Endothelial cell of umbilical vein (primary cell): ENCODE results near the gene MTMR3. TPM values are rescaled to one million over a fixed set of nuclear protein-coding genes. Genes with fewer than 3 reads are reported as not detected.

Experiments
- BruUV-seq: library from RNA; stranded (reverse); fragments of 400-500 nt; replicated peaks from 2 replicates; lab custom pipeline; 2021; lab: Mats Ljungman, UMichigan
- CTCF ChIA-PET: fragments of 300-600, 350-600 bp; sonication (Branson Sonifier 250); formaldehyde crosslinking; loops from one replicate; lab custom pipeline; 2021; ENCODE audit warnings: antibody characterized with exemption, inconsistent platforms; lab: Charles Lee
- POLR2A ChIA-PET: fragments of 300-600, 350-600 bp; sonication (Branson Sonifier 250); formaldehyde crosslinking; loops from one replicate; lab custom pipeline; 2021; ENCODE audit warnings: antibody characterized with exemption, inconsistent platforms; lab: Charles Lee
- DNase-seq: peaks from one replicate; pipeline ENCODE4 v3.0.0-alpha.2; 2011; ENCODE audit warnings: low read depth, low spot score
- FAIRE-seq: peaks from 2 replicates; lab custom pipeline; 2011; peaks lifted over from hg19 to GRCh38; lab: Jason Lieb, UNC
- H2AFZ ChIP-seq: 2 replicates; pipeline ENCODE4 v1.6.0; 2012; ENCODE audit warnings: low read depth, low read length, control low read depth, inconsistent platforms
- H3K27ac ChIP-seq: 2 replicates; pipeline ENCODE4 v1.5.1; 2011; ENCODE audit warnings: low read depth, mild to moderate bottlenecking, control low read depth, low read length, moderate library complexity; ENCODE audit not compliant: insufficient read depth
- H3K27me3 ChIP-seq, 2 experiments: 2 replicates each; pipeline versions ENCODE4 v1.6.0 to v1.6.1; 2011; ENCODE audit warnings: low read length in 2 of 2, mixed read lengths in 1 of 2; ENCODE audit not compliant: control insufficient read depth in 2 of 2, insufficient read depth in 2 of 2
- H3K36me3 ChIP-seq, 2 experiments: 2 replicates in 1 of 2; 3 replicates in 1 of 2; pipeline ENCODE4 v1.5.1; 2011; ENCODE audit warnings: low read length in 2 of 2, mild to moderate bottlenecking in 1 of 2, moderate library complexity in 1 of 2; ENCODE audit not compliant: control insufficient read depth in 2 of 2, insufficient read depth in 2 of 2; ENCODE audit errors: extremely low read depth in 1 of 2
- H3K4me1 ChIP-seq: 3 replicates; pipeline ENCODE4 v1.5.1; 2011; ENCODE audit warnings: mild to moderate bottlenecking, low read length; ENCODE audit not compliant: control insufficient read depth, insufficient read depth; ENCODE audit errors: extremely low read depth
- H3K4me2 ChIP-seq: 2 replicates; pipeline ENCODE4 v1.6.1; 2011; ENCODE audit warnings: low read length, control low read depth, mixed read lengths; ENCODE audit not compliant: insufficient read depth
- H3K4me3 ChIP-seq, 3 experiments: fragments of 200-600 bp in 1 of 3; sonication (generic), shearing (Covaris generic) in 1 of 3; replicated peaks in 1 of 3; 2 replicates each; pipeline ENCODE4 v1.5.1; 2011 to 2016; ENCODE audit warnings: control low read depth in 3 of 3, low read length in 3 of 3, mild to moderate bottlenecking in 2 of 3, inconsistent platforms in 1 of 3, low read depth in 1 of 3, moderate library complexity in 1 of 3; ENCODE audit not compliant: insufficient read depth in 1 of 3
- H3K79me2 ChIP-seq: 2 replicates; pipeline ENCODE4 v1.6.0; 2012; ENCODE audit warnings: low read length, inconsistent platforms; ENCODE audit not compliant: control insufficient read depth, insufficient read depth
- H3K9ac ChIP-seq: replicated peaks from 2 replicates; pipeline ENCODE3; 2011; ENCODE audit warnings: low read length, control low read depth; ENCODE audit not compliant: insufficient read depth; ENCODE audit errors: extremely low read depth
- H3K9me1 ChIP-seq: replicated peaks from 3 replicates; pipeline ENCODE4 v1.6.0; 2011; ENCODE audit warnings: mild to moderate bottlenecking, low read length; ENCODE audit not compliant: control insufficient read depth, insufficient read depth; ENCODE audit errors: extremely low read depth
- H3K9me3 ChIP-seq: replicated peaks from 2 replicates; pipeline ENCODE4 v1.5.1; 2012; ENCODE audit warnings: low read length, inconsistent platforms; ENCODE audit not compliant: control insufficient read depth, insufficient read depth
- H4K20me1 ChIP-seq: replicated peaks from 2 replicates; pipeline ENCODE3; 2011; ENCODE audit warnings: mild to moderate bottlenecking, low read length; ENCODE audit not compliant: control insufficient read depth, insufficient read depth; ENCODE audit errors: extremely low read depth
- EZH2 ChIP-seq: IDR thresholded peaks from 2 replicates; pipeline ENCODE4 v1.6.1; 2012; ENCODE audit warnings: borderline replicate concordance, low read depth, mild to moderate bottlenecking, moderate library complexity, low read length, inconsistent platforms; ENCODE audit not compliant: severe bottlenecking
- FOS ChIP-seq: IDR thresholded peaks from 2 replicates; pipeline ENCODE4 v1.6.1; 2011; ENCODE audit warnings: mild to moderate bottlenecking, low read length, moderate library complexity, borderline replicate concordance; ENCODE audit not compliant: insufficient read depth
- GATA2 ChIP-seq: IDR thresholded peaks from 2 replicates; pipeline ENCODE4 v1.7.0; 2011; ENCODE audit warnings: low read depth, mild to moderate bottlenecking, moderate library complexity, mixed read lengths, low read length; ENCODE audit not compliant: insufficient read length, insufficient read depth
- JUN ChIP-seq: IDR thresholded peaks from 2 replicates; pipeline ENCODE4 v1.6.1; 2011; ENCODE audit warnings: borderline replicate concordance, low read depth; ENCODE audit not compliant: insufficient read length, insufficient read depth
- MAX ChIP-seq: IDR thresholded peaks from 2 replicates; pipeline ENCODE4 v1.6.1; 2011; ENCODE audit not compliant: insufficient read depth, insufficient read length
- MYC ChIP-seq: IDR thresholded peaks from one replicate; pipeline ENCODE4 v1.6.1; 2011; ENCODE audit warnings: mild to moderate bottlenecking, low read depth, low read length
- POLR2A ChIP-seq: IDR thresholded peaks from 2 replicates; pipeline ENCODE4 v1.6.1; 2012; ENCODE audit warnings: low read depth, mild to moderate bottlenecking, control low read depth, low read length
- POLR2AphosphoS5 ChIP-seq: IDR thresholded peaks from 2 replicates; pipeline ENCODE4 v1.6.1; 2012; ENCODE audit warnings: low read depth, mild to moderate bottlenecking, control low read depth, low read length, moderate library complexity; ENCODE audit not compliant: insufficient read depth
- dilution Hi-C: fragments of 300-500 bp; cut with MboI; formaldehyde crosslinking; loops from one replicate; pipeline ENCODE4 v1.15.0; 2019; ENCODE audit warnings: low sequenced_read_pairs; ENCODE audit not compliant: extremely low pct_ligation_motif_present
- intact Hi-C: fragments of 100-400 bp; cut with micrococcal nuclease; formaldehyde crosslinking; loops from one replicate; pipeline ENCODE4 v1.10.0; 2022
- polyA plus RNA-seq, 4 experiments: library from polyadenylated mRNA; depleted of rRNA in 3 of 4; stranded (reverse) in 3 of 4; unstranded in 1 of 4; fragments of >200 nt; gene quantifications; 2 replicates each; pipeline versions ENCODE4 v1.2.1 to v1.2.3, GENCODE V29; 2011 to 2012; ENCODE audit warnings: missing spikeins in 1 of 4
- total RNA-seq: library from RNA; stranded (reverse); gene quantifications from 2 replicates; pipeline ENCODE4 v1.2.3, GENCODE V29; 2021
- TF ChIP-seq, protein P1 (sequence below), 2 donors: IDR thresholded peaks; 1 replicate in 1 of 2; 2 replicates in 1 of 2; pipeline ENCODE4 v1.5.1; 2011; ENCODE audit warnings: low read length in 2 of 2, mild to moderate bottlenecking in 2 of 2, moderate library complexity in 2 of 2, control low read depth in 1 of 2, inconsistent platforms in 1 of 2, low read depth in 1 of 2; ENCODE audit not compliant: insufficient read depth in 1 of 2; ENCODE audit errors: extremely low read depth in 1 of 2

The MTMR3 gene
- total and polyA plus RNA-seq, 2 donors (not counting 3 experiments of a cell fraction or from before 2014, with no cell fraction given) = 30.1 to 36.5 TPM

DNA sequence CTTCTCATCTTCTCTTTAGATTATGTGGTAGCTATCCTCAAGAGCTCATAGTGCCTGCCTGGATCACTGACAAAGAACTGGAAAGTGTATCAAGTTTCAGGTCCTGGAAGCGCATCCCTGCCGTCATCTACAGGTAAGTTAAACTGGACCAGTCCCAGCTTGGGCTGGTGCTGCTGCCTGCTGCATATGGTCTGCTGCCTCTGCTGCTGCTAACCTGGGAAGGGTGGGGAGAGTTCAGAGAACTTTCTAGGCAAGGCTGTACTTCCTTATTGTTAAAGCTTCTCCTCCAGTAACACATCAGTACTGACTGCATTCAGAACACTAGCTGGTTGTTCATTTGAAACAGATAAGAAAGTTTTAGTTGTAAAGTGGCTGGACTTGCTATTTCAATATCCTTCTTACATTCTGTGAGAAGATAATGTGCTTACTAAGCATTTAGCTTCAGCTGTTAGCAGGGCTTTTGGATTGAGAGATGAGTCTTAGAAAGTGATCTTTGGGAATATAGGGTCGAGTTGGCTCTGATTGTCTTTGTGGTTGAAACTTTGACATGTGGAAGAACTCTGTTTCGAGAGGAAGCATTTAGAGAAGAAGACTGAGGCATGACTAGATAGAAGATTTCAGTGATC, 120.0 kb downstream of the MTMR3 start:
- FAIRE-seq = no peak
- H3K9me1 ChIP-seq = no peaks in the 10 kb centered on the region
- no peak overlapping the region for H3K9ac ChIP-seq
- no peak for TF ChIP-seq JUN
- TF ChIP-seq POLR2A = no peak
- TF ChIP-seq GATA2 = no peak
- no peaks in the 10 kb centered on the region for H3K9me3 ChIP-seq
- peaks cover 3 to 8% of the 10 kb centered on the region in 2 experiments for H3K36me3 ChIP-seq
- DNase-seq = no peak
- no peaks in the 10 kb centered on the region for H4K20me1 ChIP-seq
- dilution Hi-C loops = no loop called here
- ChIA-PET POLR2A (interaction anchor here (0.5 kb wide), 1 partner anchor 229 kb away, joined by 4 read pairs; no protein-coding TSS in a partner anchor), CTCF (interaction anchor here (1.5 to 3.7 kb wide), 6 partner anchors 121 to 367 kb away, joined by 4 to 50 read pairs (median 26); partner anchors contain the start of gene MTMR3)
- H3K4me1 ChIP-seq = peaks cover 4% of the 10 kb centered on the region
- no peak overlapping the region for H2AFZ ChIP-seq
- no peaks in the 10 kb centered on the region for H3K27me3 ChIP-seq
- no peaks in the 10 kb centered on the region for H3K79me2 ChIP-seq
- H3K27ac ChIP-seq = no peak overlapping the region
- H3K4me3 ChIP-seq = no peak overlapping the region
- no TSS peak for BruUV-seq
- intact Hi-C loops = no loop called here
- no peak overlapping the region for H3K4me2 ChIP-seq

- FAIRE-seq = no peak
- Histone ChIP-seq H3K9ac (no peak overlapping the region), H3K36me3 (peaks cover 3 to 13% of the 10 kb centered on the region in 2 experiments), H3K9me1 (no peaks in the 10 kb centered on the region), H3K4me1 (peaks cover 4% of the 10 kb centered on the region), H4K20me1 (no peaks in the 10 kb centered on the region), H3K79me2 (no peaks in the 10 kb centered on the region), H3K27ac (no peak overlapping the region), H3K9me3 (no peaks in the 10 kb centered on the region), H3K4me2 (no peak overlapping the region), H2AFZ (no peak overlapping the region), H3K4me3 (no peak overlapping the region), H3K27me3 (no peaks in the 10 kb centered on the region)
- no peak for TF ChIP-seq GATA2
- no peak for TF ChIP-seq POLR2AphosphoS5
- TF ChIP-seq MYC = no peak
- TF ChIP-seq, protein P1, sequence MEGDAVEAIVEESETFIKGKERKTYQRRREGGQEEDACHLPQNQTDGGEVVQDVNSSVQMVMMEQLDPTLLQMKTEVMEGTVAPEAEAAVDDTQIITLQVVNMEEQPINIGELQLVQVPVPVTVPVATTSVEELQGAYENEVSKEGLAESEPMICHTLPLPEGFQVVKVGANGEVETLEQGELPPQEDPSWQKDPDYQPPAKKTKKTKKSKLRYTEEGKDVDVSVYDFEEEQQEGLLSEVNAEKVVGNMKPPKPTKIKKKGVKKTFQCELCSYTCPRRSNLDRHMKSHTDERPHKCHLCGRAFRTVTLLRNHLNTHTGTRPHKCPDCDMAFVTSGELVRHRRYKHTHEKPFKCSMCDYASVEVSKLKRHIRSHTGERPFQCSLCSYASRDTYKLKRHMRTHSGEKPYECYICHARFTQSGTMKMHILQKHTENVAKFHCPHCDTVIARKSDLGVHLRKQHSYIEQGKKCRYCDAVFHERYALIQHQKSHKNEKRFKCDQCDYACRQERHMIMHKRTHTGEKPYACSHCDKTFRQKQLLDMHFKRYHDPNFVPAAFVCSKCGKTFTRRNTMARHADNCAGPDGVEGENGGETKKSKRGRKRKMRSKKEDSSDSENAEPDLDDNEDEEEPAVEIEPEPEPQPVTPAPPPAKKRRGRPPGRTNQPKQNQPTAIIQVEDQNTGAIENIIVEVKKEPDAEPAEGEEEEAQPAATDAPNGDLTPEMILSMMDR (IDR thresholded peaks at IDR 0.05; ENCODE audit: extremely low read depth in 1 of 2, insufficient read depth in 1 of 2, low read depth in 1 of 2, low read length in 2 of 2) = no peak
- TF ChIP-seq MAX = no peak
- no peak for TF ChIP-seq EZH2
- TF ChIP-seq FOS = no peak
- TF ChIP-seq JUN = no peak
- TF ChIP-seq POLR2A = no peak
- no peak for DNase-seq
- CTCF ChIA-PET = interaction anchor here (1.1 to 5.8 kb wide), 29 partner anchors 12 to 414 kb away, joined by 3 to 68 read pairs (median 12); partner anchors contain the start of gene MTMR3
- dilution Hi-C loops (no loop called here), intact Hi-C loops (no loop called here)
- no TSS peak for BruUV-seq
- POLR2A ChIA-PET = no interaction called here
Observed at GRCh38 chr22:30004101-30004500, 121.1 kb downstream of the MTMR3 start.
